Caco-2 (cell line): ENCODE measurements around the gene ZBTB7B. TPM values are rescaled to one million over a fixed set of nuclear protein-coding genes. Genes with fewer than 3 reads are reported as not detected.

Source experiments
- BruUV-seq: library from RNA; stranded (reverse); fragments of 400-500 nt; replicated peaks from 2 replicates; lab custom pipeline; 2021; lab: Mats Ljungman, UMichigan
- CTCF ChIA-PET: fragments of 300-600 bp; sonication (Branson Sonifier 250); formaldehyde crosslinking; loops from one replicate; lab custom pipeline; 2022; ENCODE audit warnings: antibody characterized with exemption; lab: Charles Lee
- POLR2A ChIA-PET: fragments of 300-600 bp; sonication (Branson Sonifier 250); formaldehyde crosslinking; loops from one replicate; lab custom pipeline; 2022; ENCODE audit warnings: antibody characterized with exemption; lab: Charles Lee
- DNase-seq, 2 experiments: peaks; one replicate each; pipeline versions ENCODE4 v3.0.0 to v3.0.0-alpha.2; 2020 to 2022
- H3K27me3 ChIP-seq: replicated peaks from 2 replicates; pipeline ENCODE4 v1.6.0; 2011; ENCODE audit warnings: low read length; ENCODE audit not compliant: control insufficient read depth, insufficient read depth
- H3K36me3 ChIP-seq: 2 replicates; pipeline ENCODE4 v1.5.1; 2011; ENCODE audit warnings: low read length; ENCODE audit not compliant: control insufficient read depth, insufficient read depth
- H3K4me1 ChIP-seq: fragments of 250-450 bp; sonication (Bioruptor Pico); 2 replicates; pipeline ENCODE4 v1.5.1; 2020; ENCODE audit warnings: mild to moderate bottlenecking
- H3K4me3 ChIP-seq: 2 replicates; pipeline ENCODE4 v1.5.1; 2011; ENCODE audit warnings: low read depth, mild to moderate bottlenecking, control low read depth, low read length
- H3K9me3 ChIP-seq: fragments of 250-450 bp; sonication (Bioruptor Pico); 2 replicates; pipeline ENCODE4 v1.5.1; 2020; ENCODE audit warnings: mild to moderate bottlenecking, moderate library complexity
- H3K27ac Mint-ChIP-seq: one replicate; pipeline ENCODE4 v1.8.0; 2022; ENCODE audit warnings: mixed read lengths; ENCODE audit not compliant: unreplicated experiment
- H3K27me3 Mint-ChIP-seq: one replicate; pipeline ENCODE4 v1.8.0; 2022; ENCODE audit warnings: mixed read lengths; ENCODE audit not compliant: insufficient read depth, unreplicated experiment
- H3K36me3 Mint-ChIP-seq: one replicate; pipeline ENCODE4 v1.8.0; 2022; ENCODE audit warnings: mild to moderate bottlenecking, mixed read lengths; ENCODE audit not compliant: insufficient read depth, unreplicated experiment
- H3K4me1 Mint-ChIP-seq: one replicate; pipeline ENCODE4 v1.8.0; 2022; ENCODE audit warnings: low read depth, mixed read lengths; ENCODE audit not compliant: unreplicated experiment
- H3K4me3 Mint-ChIP-seq: one replicate; pipeline ENCODE4 v1.8.0; 2022; ENCODE audit warnings: mild to moderate bottlenecking, moderate library complexity, mixed read lengths; ENCODE audit not compliant: unreplicated experiment
- H3K9me3 Mint-ChIP-seq: one replicate; pipeline ENCODE4 v1.8.0; 2022; ENCODE audit warnings: mixed read lengths; ENCODE audit not compliant: unreplicated experiment
- CTCF ChIP-seq, 2 experiments: fragments of 200-600 bp in 1 of 2; IDR thresholded peaks; 1 replicate in 1 of 2; 2 replicates in 1 of 2; pipeline versions ENCODE4 v1.5.1 to v1.8.0; 2011 to 2022; ENCODE audit warnings: antibody characterized with exemption in 1 of 2, control low read depth in 1 of 2, inconsistent platforms in 1 of 2, low read depth in 1 of 2, low read length in 1 of 2, mild to moderate bottlenecking in 1 of 2, moderate library complexity in 1 of 2; ENCODE audit not compliant: insufficient read depth in 1 of 2, severe bottlenecking in 1 of 2, unreplicated experiment in 1 of 2
- intact Hi-C: fragments of 100-400 bp; cut with micrococcal nuclease; formaldehyde crosslinking; loops from one replicate; pipeline ENCODE4 v1.10.0; 2022; ENCODE audit not compliant: unreplicated experiment
- total RNA-seq: library from RNA; stranded (reverse); gene quantifications from 2 replicates; pipeline ENCODE4 v1.2.3, GENCODE V29; 2022

ZBTB7B gene
- total RNA-seq, 1 experiment from 2014 or later: 46.8 TPM

DNA sequence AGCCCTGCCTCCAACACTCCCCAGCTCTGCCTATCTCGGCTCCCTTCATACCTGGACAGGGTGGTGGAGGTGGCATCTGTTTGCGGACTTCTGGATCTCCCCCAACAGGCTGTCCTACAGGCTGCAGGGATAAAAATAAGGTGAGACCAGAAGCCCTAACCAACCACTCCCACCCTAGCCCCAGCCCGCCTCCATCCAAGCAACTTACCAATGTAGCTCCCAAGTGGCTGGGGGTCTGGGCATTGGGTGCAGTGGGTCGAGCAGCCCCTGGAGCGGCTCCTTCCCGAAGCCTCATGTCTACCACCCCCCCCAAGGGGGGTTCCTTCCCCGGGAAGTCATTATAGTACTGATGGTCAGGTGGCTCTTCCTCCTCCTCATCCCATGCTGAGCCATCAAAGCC, 36.5 kb upstream of the ZBTB7B start:
- no peak for TF ChIP-seq CTCF (IDR thresholded peaks at IDR 0.05; ENCODE audit: insufficient read depth in 1 of 2, low read depth in 1 of 2, low read length in 1 of 2, severe bottlenecking in 1 of 2, unreplicated experiment in 1 of 2)
- POLR2A ChIA-PET: interaction anchor here (0.6 kb wide), 1 partner anchor 10 kb away, joined by 5 read pairs; the partner anchor contains the start of gene PBXIP1
- peaks cover 27% of the 10 kb centered on the region for H3K4me1 Mint-ChIP-seq
- intact Hi-C loops: no loop called here
- H3K9me3 Mint-ChIP-seq: no peaks in the 10 kb centered on the region
- Histone ChIP-seq H3K4me3 (no peak overlapping the region), H3K27me3 (no peaks in the 10 kb centered on the region), H3K9me3 (no peaks in the 10 kb centered on the region), H3K4me1 (peaks cover 11% of the 10 kb centered on the region), H3K36me3 (peaks cover 3% of the 10 kb centered on the region)
- H3K27ac Mint-ChIP-seq: no peak overlapping the region
- peaks cover 49% of the 10 kb centered on the region for H3K36me3 Mint-ChIP-seq
- no TSS peak for BruUV-seq
- CTCF ChIA-PET: no interaction called here
- no peak for DNase-seq
- H3K27me3 Mint-ChIP-seq: no peaks in the 10 kb centered on the region
- no peak overlapping the region for H3K4me3 Mint-ChIP-seq

- no peaks in the 10 kb centered on the region for H3K27me3 Mint-ChIP-seq
- intact Hi-C loops: no loop called here
- H3K36me3 Mint-ChIP-seq: peaks cover 36% of the 10 kb centered on the region
- no peaks in the 10 kb centered on the region for H3K9me3 Mint-ChIP-seq
- H3K4me1 Mint-ChIP-seq: peaks cover 37% of the 10 kb centered on the region
- H3K27ac Mint-ChIP-seq: no peak overlapping the region
- no peak for DNase-seq
- POLR2A ChIA-PET: no interaction called here
- no peak for TF ChIP-seq CTCF (IDR thresholded peaks at IDR 0.05; ENCODE audit: insufficient read depth in 1 of 2, low read depth in 1 of 2, low read length in 1 of 2, severe bottlenecking in 1 of 2, unreplicated experiment in 1 of 2)
- no TSS peak for BruUV-seq
- Histone ChIP-seq H3K9me3 (no peaks in the 10 kb centered on the region), H3K36me3 (peaks cover 5% of the 10 kb centered on the region), H3K4me1 (peaks cover 24% of the 10 kb centered on the region), H3K27me3 (no peaks in the 10 kb centered on the region), H3K4me3 (no peak overlapping the region)
- CTCF ChIA-PET: no interaction called here
- H3K4me3 Mint-ChIP-seq: no peak overlapping the region
Measured at GRCh38 chr1:154967331-154967950, 35.2 kb upstream of the ZBTB7B start.

GRCh38 chr1:154968731-154969130, 33.9 kb upstream of the ZBTB7B start:
- Mint-ChIP-seq H3K36me3 (peaks cover 26% of the 10 kb centered on the region), H3K4me1 (peaks cover 37% of the 10 kb centered on the region), H3K27ac (peak overlapping the region; percentile 17), H3K27me3 (no peaks in the 10 kb centered on the region), H3K4me3 (no peak overlapping the region), H3K9me3 (no peaks in the 10 kb centered on the region)
- intact Hi-C loops: no loop called here
- no peak overlapping the region for H3K4me3 ChIP-seq
- CTCF ChIA-PET: no interaction called here
- no peaks in the 10 kb centered on the region for H3K9me3 ChIP-seq
- DNase-seq: no peak
- TF ChIP-seq CTCF (IDR thresholded peaks at IDR 0.05; ENCODE audit: insufficient read depth in 1 of 2, low read depth in 1 of 2, low read length in 1 of 2, severe bottlenecking in 1 of 2, unreplicated experiment in 1 of 2): no peak
- POLR2A ChIA-PET: no interaction called here
- H3K4me1 ChIP-seq: peaks cover 27% of the 10 kb centered on the region
- peaks cover 5% of the 10 kb centered on the region for H3K36me3 ChIP-seq
- H3K27me3 ChIP-seq: no peaks in the 10 kb centered on the region
- BruUV-seq: no TSS peak
